Measurements from ENCODE around the gene BAHCC1.

BAHCC1 gene

DNA sequence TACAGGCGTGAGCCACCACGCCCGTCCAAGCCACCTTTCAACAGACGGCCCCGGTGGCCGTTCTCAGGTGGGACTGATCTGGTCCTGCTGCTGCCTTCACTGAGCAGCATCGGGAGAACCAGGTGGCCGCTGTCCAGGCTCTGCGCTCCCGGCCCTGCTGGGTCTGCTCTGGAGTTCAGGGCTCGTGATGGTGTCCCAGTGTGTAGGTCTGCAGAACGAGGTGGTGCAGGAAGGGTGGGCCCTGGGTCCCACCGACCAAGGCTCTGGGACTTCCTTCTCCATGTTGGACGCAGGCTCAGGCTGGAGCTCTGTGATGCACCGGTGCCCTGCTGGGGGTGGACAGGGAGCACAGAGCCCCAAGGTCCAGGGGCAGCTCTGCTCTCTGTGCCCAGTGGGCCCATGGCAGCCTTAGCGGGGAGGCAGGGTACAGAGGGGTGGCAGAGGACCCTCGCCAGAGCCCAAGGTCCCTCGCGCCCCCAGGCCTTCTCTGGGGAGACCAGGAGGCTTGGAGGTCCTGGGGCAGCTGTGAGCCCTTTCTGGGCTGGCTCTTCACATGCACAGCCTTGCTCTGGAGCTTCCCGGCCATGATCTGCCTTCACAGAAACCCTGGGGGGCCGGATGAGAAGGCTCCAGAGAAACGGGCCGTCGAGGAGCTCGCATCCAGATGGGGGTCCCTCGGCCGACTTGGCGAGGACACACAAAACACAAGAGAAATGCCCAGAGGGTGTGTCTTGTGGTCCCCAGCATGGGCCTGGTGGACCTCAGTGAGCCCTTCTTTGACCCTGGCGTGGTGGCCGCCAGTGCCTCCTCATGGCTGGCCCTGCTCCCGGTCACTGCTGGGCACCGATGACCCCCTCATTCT is 26.9 kb upstream of the BAHCC1 start:
- no peak for DNase-seq

DNA sequence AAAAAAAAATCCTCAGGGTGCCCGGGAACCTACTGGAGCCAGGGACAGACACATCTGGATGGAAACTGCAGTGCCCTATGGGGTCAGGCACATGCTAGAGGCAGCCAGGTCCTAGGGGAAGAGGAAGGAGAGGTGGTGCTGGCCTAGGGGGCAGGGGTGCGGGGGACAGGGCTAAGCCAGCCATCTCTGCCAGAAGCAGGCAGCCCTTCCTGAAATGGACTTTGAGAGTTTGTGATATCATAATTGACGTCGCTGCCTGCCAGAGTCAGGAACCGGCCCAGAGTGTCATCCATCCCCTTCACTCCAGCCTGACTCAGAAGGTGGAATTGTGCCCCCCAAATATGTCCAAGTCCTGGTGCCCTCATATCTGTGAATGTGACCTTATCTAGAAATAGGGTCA is 25.0 kb upstream of the BAHCC1 start:
- DNase-seq = no peak

DNA sequence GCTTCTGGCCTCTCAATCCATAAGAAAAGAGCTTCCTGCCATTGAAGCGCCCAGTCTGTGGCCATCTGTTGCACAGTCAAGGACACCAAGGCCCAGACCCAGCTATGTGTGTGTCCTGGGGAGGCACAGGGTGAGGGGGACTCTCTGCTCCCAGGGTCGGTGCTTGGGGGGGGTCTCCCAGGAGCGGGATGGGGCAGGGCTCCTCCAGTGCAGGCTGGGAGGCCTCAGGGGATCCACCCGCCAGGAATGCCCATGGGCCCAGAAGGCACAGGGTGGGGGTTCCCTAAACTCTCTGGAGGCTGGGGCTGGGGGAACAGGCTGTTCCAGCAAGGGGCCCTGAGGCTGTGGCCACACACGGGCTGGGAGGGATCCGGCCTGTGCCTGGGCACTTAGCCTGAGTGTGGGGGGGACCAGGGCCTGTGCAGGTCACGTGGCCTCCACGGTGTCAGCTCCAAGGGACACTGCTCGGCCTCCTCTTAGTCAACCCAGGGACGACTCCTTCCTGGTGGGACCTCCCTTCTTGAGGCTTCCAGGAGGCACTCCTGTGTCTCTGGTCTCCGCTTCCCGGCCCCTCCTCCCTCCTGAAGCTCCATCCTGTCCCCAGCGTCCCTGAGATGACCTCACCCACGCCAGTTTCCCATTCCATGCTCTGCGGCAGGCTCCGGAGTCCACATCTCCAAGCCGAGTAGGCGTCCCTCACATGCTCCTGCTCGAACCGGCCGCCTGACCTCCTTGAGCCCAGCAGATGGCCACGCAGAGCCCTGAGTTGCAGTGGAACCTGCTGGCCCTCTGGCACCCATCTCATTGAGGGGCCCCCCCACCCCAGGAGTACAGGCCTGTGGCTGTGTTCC is 23.1 kb upstream of the BAHCC1 start:
- no peak for DNase-seq

DNA sequence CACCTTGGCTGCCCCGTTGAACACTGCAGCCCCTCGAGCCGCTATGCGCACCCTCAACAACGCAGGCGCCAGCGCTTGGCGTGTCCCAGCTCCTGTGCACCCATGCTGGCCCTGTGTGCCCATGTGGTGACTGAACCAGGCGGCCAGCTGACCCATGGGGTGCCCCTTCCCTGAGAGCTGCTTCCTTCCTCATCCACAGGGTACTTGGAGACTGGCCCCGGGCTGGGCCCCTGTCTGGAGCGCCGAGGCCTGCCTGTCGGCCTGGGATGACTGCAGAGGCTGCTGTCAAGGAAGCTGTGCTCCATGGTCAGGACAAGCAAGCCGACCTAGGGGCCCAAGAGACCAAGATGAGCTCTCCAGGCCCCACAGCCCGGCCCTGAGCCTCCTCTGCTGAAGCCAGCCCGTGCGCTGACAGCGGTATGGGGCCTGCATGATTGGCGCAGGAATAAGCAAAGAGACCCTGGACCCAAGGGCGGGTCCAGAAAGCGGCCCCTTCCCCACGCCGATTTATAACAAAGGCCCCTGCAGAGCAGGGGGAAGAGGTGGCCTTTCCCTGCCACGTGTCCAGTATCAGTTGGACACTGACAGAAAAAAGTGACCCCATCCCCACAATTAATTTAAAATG is 21.6 kb upstream of the BAHCC1 start:
- DNase-seq = no peak

DNA sequence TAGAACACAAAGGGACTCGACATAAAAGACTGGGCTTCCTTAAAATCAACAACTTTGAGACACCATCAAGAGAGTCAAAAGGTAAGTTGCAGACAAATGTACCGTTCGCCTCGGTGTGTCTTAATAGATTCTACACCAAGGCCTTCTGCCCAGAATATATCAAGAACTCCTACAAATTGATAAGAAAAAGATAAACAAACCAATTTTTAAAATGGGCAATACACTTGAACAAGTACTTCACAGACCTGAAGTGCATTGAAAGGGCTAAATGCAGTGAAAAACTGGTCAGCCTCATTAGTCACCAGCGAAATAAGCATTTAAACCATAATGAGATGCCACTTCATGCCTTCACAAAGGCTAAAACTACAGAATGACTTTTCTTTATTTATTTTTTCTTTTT is 20.4 kb upstream of the BAHCC1 start:
- DNase-seq = no peak

DNA sequence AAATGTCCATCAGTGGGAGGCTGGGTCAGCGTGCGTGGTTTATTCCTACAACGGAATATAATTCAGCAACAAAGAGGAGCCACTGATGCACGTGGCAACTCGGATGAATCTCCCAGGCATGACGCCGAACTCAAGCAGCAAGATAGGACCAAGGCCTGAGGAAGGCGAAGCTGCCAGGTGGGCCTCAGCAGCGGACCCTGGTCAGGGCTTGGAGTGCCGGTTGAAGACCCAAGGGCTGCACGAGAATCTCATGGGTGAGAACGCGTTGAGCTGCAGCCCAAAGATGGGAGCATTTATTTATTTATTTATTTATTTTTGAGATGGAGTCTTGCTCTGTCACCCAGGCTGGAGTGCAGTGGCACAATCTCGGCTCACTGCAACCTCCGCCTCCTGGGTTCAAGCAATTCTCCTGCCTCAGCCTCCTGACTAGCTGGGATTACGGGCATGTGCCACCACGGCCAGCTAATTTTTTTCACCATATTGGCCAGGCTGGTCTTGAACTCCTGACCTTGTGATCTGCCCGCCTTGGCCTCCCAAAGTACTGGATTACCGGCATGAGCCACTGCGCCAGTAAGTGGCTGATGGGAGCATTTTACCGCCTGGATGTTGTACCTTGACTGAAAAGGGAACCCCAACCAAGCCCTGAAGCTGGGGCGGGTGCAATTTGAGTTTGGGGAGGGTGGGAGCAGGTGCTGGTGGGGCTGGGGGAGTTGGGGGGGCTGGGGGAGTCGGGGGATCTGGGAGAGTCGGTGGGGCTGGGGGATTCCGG is 18.1 kb upstream of the BAHCC1 start:
- DNase-seq = no peak

DNA sequence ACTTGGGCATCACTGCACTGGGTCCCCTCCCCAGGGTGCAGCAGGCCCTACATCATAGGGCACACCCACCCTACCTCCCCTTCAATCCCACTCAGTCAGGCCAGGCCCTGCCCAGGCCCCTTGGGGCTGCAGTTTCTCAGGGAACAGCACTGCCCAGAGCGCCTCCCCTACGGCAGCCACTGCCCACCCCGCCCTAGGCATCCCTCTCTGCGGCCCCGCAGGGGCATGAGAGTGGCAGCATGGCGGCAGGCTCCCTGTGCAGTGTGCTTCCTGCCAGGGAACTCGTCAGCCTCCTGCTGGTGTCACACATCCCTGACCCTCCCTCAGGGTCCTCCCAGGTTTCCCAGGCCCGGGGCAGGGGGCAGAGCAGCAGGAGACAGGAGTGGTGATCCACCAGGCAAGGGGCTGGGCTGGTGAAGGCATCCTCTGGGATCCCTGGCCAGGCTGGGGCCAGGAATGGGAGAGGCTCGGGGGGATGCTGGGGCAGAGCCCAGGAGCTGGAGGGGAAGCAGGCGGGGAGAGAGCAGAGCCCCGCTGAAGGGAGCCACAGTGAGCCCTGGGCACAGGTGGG is 16.2 kb upstream of the BAHCC1 start:
- DNase-seq = no peak

DNA sequence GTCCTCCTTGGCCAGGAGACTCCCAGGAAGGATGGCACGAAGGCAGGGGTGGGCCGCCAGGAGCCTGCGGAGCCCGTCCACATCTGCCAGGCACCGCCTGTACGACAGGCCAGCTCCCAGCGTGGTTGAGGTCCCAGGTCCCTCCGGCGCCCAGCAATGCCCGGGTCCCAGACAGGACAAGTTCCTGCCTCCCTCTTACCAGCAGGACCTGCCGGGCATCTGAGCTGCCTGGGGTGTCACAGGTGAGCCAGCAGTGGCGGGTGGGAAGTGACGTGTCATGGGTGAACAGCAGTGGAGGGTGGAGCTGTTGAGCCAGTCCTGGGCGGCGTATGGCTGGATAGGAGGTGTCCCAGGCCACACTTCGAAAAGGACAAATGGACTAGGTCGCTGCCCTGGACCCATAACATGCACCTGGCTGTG is 15.7 kb upstream of the BAHCC1 start:
- no peak for DNase-seq

DNA sequence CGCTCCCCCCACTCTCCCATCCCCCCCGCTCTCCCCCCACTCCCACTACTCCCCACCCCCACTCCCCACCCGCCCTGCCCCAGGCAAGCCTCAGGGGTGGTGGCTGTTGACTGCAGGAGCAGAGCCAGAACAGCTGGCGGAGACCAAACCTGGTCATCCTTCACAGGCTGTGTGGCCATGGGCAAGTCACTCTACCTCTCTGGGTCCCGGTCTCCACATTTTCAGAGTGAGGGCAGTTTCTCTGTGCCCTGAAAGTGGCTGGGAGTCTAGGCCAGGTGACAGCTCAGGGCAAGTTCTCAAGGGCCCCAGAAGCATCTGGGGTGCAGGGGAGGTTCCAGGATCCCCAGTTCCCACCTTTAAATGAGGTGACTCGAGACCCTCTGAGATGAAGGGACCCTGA is 15.1 kb upstream of the BAHCC1 start:
- no peak for DNase-seq

DNA sequence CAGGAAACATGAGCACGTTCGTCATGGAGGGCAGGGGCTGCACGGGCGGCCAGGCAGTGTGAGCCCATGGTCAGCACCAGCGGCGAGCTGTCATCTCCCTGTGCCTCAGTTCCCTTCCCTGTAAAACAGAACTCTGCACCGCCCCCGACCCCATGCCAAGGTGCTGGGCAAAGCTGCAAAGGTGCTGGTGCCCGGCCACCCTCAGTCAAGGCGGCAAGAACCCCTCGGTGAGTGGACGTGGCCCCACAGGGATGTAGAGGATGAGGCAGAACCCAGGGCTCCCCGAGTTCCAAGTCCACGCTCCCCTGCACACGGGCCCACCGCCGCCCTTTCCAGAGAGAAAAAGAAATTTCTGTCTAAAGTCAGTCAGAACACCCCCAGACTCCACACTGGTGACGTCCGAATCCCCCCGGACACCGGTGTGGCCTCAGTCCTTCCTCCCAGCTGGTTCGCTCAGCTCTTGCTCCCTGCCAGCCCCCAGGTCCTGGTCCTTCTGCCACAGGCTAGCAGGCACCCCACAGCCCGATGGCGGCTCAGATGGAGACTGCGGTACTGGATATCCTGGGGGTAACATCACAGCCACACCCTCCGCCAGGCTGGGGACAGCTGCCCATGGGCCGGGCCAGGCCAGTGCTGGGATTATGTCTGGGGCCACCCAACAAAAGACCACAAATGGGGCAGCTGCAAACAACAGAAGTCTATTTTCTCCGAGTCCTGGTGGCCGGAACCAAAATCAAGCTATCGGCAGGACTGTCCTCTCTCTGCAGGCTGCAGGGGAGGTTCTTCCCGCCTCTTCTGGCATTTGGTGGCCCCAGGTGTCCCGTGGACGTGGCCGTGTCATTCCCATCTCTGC is 14.4 kb upstream of the BAHCC1 start:
- DNase-seq = no peak

DNA sequence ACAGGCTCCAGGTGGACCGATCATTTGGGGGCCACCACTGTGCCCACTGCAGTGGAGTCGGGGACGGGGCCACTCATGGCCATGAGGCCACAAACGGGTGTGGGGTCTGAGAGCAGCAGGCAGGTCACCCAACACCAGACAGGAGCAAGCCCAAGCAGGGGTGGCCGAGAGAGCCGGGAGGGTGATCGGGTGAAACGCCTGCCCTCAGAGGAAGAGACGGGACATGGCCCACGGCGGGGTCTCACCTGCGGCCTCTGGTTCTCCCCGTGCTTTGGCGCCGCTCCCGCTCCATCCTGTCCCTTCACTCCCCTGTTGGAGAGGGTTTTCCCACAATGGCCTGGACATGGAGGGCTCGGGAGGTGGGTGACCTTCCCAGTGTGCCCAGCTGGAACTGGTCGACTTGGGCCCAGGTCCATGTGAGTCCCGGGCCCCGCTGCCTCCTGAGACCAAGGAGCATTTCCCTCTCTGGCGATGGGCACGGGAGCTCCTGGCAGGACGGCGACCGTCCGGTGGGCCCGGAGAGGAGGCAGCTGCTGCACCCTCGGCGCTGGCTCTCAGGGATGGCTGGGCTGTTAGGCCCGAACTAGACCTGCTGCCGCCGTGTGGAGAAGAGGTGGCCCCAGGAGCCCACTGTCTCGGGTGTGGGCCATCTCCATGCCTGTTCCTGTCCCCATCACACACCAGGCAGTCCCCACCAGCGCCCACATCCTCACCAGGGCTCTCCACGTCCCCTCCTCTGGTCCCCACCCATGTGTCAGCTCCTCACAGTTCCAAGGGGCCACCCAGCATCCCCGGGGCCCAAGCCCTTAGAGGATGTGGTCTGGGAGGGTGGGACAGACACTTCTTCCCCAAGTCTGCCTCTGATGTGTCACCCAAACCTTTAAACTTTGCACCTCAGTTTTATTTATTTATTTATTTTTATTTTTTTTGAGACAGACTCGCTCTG is 13.4 kb upstream of the BAHCC1 start:
- no peak for DNase-seq

DNA sequence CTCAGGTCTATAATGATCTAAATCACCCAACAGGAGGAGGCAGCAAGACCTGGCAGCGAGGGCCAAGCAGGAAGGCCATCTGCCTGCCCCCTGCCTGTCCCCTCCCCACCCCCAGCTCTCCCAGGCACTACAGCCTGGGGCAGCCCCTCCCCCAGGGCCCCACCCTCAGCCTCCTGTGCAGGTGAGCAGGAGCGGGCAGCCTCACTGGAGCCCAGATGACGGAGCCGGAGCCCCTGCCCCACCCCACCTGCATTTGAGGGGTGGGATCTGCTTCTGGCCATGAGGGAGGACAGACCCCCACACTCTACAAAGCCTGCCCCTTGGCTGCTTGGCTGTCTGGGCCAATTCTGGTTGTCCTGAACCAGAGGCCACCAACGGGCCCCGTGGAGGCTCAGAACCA is 12.4 kb upstream of the BAHCC1 start:
- DNase-seq = no peak

DNA sequence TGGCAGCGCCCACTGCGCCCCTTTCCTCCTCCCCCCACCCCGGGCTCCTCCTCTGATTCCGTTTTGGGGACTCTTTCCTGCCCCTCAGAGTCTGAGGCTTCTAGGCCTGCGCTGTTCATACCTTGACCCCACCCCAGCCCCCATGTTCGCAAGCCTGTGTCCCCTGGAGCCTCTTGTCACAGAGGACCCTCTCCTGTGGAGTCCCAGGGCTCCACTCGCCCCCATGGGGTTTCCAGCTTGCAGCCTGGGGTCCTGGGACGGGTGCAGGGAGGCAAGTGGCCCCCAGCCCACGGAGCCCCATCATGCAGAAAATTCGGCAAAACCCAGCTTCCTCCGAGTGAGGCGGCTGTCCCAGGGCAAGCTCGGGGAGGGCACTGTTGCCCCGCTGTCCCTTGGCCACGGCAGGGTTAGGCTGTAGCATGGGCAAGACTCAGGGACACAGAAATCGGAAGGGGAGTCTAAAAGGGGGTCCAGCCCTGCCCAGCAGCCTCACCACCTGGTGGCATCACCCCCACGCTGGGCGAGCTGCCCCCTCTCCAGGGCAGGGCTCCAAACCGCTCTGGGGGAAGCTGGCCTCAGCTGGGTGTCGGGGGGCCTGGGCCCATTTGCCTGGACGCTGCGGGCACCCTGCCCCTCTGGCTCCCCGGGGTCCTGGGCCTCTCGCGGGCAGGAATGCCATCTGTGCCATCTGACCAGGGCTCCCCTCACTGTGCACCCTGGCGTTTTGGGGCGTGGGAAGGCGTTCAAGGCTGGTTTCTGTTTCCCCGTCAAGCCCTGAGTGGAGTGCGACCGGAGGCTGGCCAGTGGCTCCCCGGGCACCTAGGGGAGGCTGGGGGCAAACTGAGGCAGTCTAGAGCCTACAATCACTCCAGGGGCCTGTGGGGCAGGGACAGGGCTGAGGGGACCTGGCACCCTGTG is 11.5 kb upstream of the BAHCC1 start:
- no peak for DNase-seq

DNA sequence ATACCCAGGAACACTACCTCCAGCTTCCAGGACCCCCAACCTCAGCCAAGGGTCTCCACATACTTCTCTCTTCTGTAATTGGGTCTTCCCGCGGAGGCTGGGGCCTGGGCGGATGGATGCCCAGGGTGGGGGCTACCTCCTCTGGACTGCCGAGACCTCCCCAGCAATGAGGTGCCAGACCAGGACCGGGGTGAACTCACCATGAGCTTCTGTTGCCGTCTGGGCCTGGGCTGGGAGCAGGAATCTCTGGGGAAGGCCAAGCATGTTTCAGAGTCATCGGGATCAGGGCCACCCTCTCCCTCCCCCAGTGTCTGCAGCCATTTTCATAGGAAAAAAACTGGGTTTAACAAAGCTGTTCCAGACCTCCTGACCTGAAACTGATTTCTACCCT is 10.3 kb upstream of the BAHCC1 start:
- DNase-seq = no peak

DNA sequence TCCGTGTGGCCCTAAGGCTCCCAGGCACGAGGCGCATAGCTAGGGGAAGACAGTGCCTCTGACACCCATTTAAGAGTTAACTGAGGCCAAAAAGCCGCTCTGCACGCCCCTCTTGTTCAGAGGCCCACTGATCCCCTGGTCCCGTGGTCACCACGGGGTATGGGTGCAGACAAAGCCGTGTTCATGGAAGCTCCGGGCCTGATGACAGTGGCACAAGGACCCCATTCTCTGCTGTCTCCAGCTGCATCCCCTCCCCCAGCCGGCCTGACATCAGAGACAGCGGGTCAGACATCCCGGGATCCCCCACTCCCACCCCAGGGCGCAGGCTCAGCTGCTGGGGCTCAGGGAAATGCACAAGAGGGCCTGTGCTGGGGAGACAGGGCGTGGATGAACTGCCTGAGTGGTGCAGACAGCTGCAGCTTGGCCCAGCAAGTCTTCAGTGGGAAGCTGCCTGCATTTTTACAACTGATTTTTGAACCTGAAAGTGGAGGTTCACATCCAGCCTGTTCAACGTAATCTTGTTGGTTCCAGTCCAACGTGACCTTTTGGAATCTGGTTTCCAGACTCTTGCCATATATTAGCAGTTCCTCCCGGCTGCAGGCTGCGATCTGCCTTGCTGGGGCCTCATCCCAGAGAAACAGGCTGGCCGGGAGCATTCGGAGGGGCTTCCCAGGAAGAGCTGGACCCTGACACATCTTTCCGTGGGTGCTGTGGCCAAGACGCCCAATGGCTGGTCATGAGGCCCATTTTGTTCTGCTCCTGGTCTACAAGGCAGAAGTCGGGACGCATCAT is 9.7 kb upstream of the BAHCC1 start:
- no peak for DNase-seq

DNA sequence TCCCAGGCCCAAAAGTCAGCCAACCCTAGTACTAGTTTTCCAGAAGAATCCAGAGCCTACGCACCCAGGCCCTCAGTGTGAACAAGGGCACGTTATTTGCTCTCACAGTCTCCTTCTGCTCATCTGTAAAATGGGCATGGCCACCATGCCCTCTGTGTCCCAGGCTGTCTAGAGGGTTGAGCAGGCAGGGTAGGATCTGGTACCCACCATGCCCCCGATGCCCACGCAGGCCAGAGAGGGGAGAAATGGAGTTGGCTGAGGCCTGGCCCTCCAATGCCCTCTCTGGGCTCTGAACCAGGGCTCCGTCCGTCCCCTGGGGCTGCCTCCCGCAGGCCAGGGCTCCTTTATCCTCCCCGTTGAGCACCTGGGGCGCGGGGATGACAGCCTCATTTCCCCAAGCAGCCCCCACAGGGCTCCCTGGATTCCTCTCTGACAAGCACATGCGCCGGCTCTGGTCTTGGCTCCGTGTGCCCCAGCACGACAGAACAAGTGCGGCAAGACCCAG is 9.1 kb upstream of the BAHCC1 start:
- DNase-seq = no peak

DNA sequence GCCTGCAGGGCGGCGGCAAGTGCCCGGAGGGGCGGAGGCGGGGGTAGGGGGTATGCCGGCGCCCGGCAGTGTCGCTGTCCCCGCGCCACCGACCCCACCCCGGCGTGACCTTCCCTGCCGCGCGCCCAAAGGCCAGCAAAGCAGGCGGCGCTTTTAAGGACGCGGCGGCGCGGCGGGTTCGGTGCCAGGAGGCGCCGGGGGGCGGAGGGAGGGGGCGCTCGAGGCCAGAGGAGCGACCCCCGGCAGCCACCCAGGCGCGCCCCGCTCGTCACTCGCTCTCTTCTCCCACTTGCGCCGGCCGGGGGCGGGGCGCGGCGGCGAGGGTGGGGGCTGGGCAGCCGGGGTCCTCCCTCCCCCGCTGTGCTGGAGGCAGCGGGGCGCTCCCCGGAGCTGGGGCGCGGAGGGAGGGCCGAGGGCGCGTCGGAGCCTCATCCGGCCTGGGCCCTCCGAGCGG is 8.6 kb upstream of the BAHCC1 start:
- DNase-seq = peak; percentile 35

Measured in stimulated activated CD4-positive, alpha-beta T cell treated with anti-CD3 and anti-CD28 coated beads, Interleukin-4, amount 100 ng/mL, for 1 hour (primary cell).